ENCODE measurements around the gene RALGPS2. TPM values are rescaled to one million over a fixed set of nuclear protein-coding genes. Genes with fewer than 3 reads are reported as not detected.

The RALGPS2 gene
- total and polyA plus RNA-seq, 2 of the 13 experiments (the other 11 are each of a cell fraction or from before 2014, with no cell fraction given): 15.6 to 36.0 TPM

GRCh38 chr1:178938959-178939317 lies 213.9 kb downstream of the RALGPS2 start (continued):
- TF ChIP-seq ZNF362 (CRISPR knock-in tag; IDR thresholded peaks at IDR 0.05; ENCODE audit: borderline replicate concordance) (no peak), ZBTB3 (CRISPR knock-in tag; IDR thresholded peaks at IDR 0.05; ENCODE audit: borderline replicate concordance, low read depth) (no peak)
- TF ChIP-seq, protein P1, sequence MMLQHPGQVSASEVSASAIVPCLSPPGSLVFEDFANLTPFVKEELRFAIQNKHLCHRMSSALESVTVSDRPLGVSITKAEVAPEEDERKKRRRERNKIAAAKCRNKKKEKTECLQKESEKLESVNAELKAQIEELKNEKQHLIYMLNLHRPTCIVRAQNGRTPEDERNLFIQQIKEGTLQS (CRISPR knock-in tag; IDR thresholded peaks at IDR 0.05): no peak

GRCh38 chr1:178939338-178940067 lies 214.5 kb downstream of the RALGPS2 start:
- CTCF ChIA-PET (ENCODE audit: low intra/inter-chr PET ratio, low total read pairs): no interaction called here
- intact Hi-C loops (cut with micrococcal nuclease; ENCODE audit: unreplicated experiment): no loop called here

More at GRCh38 chr1:178939338-178940067, 214.5 kb downstream of the RALGPS2 start:
- POLR2A ChIA-PET: no interaction called here
- Histone ChIP-seq H3K4me2 (ENCODE audit: low read depth, low read length) (peak overlapping the region; percentile 40), H3K27ac (ENCODE audit: extremely low read length, insufficient read depth, low read length) (no peak overlapping the region), H3K36me3 (replicated peaks in 1 of 2; ENCODE audit: control insufficient read depth in 1 of 2, insufficient read depth in 2 of 2, low read length in 2 of 2) (no peaks in the 10 kb centered on the region), H2AFZ (ENCODE audit: low read length) (no peak overlapping the region), H3K79me2 (ENCODE audit: insufficient read depth, low read length) (no peaks in the 10 kb centered on the region), H3K9me3 (ENCODE audit: low read length) (no peaks in the 10 kb centered on the region), H3K9ac (ENCODE audit: insufficient read depth, low read depth, low read length) (no peak overlapping the region), H3K4me1 (ENCODE audit: insufficient read depth, low read length) (peaks cover 20% of the 10 kb centered on the region; the same call in 1 of the 2 replicates), H4K20me1 (ENCODE audit: insufficient read depth, low read length) (no peaks in the 10 kb centered on the region), H3K4me3 (replicated peaks in 1 of 3; ENCODE audit: insufficient read depth in 1 of 3, low read depth in 2 of 3, low read length in 3 of 3) (peak overlapping the region in 1 of 3 experiments; percentile 23; a peak in 1 of 6 replicates), H3K27me3 (ENCODE audit: control insufficient read depth in 1 of 2, insufficient read depth in 2 of 2, low read length in 2 of 2) (peaks cover 5 to 14% of the 10 kb centered on the region in 2 experiments; a peak in 3 of 5 replicates)
- WGBS (ENCODE audit: low lambda C conversion rate): 55% methylated on average over 13 of the region's 15 CpGs
- no peak for FAIRE-seq
- in situ Hi-C loops (cut with HindIII; ENCODE audit: extremely low pct_ligation_motif_present, low pct_unique_long_range_greater_than_20kb): no loop called here
- no TSS peak for BruUV-seq (replicated peaks)
- TF ChIP-seq CHD2 (IDR thresholded peaks at IDR 0.05; ENCODE audit: low read depth, low read length) (no peak), KDM4B (CRISPR knock-in tag; IDR thresholded peaks at IDR 0.05) (no peak)
- no peak for DNase-seq (ENCODE audit: low spot score)
- peak; percentile 22; the same call in 2 of the 3 replicates for ATAC-seq

All from HepG2 (cell line).